ENCODE results near the gene MYT1.

DNA sequence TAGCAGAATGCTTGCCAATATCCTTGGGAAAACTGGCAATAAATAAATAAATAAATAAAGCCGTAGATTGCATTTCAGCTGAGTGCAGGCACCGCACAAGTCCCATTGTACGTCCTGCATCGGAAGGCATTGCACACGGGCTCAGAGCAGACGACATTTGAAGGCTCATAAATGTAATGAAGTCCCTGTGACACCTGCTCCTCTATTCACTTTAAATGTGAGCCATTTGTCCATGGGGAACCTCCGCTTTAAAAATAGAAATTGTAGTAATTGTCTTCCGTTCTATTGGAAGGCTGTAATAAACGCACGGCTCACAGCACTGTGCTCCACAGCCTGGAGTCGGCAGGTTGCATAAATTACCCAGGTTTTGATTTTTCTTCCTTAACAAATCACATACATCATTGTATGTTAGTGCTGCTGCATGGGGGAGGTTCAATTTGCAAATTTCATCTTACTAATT is 32.6 kb downstream of the MYT1 start:
- peak; percentile 65; the same call in 1 of the 2 replicates for TF ChIP-seq EZH2 (IDR thresholded peaks at IDR 0.05; ENCODE audit: low read depth)
- TF ChIP-seq, protein P1, sequence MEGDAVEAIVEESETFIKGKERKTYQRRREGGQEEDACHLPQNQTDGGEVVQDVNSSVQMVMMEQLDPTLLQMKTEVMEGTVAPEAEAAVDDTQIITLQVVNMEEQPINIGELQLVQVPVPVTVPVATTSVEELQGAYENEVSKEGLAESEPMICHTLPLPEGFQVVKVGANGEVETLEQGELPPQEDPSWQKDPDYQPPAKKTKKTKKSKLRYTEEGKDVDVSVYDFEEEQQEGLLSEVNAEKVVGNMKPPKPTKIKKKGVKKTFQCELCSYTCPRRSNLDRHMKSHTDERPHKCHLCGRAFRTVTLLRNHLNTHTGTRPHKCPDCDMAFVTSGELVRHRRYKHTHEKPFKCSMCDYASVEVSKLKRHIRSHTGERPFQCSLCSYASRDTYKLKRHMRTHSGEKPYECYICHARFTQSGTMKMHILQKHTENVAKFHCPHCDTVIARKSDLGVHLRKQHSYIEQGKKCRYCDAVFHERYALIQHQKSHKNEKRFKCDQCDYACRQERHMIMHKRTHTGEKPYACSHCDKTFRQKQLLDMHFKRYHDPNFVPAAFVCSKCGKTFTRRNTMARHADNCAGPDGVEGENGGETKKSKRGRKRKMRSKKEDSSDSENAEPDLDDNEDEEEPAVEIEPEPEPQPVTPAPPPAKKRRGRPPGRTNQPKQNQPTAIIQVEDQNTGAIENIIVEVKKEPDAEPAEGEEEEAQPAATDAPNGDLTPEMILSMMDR (conservative IDR thresholded peaks at IDR 0.05), result no peak

Measured in PC-9 (cell line).